Measurements from ENCODE around the gene MYO7A. TPM values are rescaled to one million over a fixed set of nuclear protein-coding genes. Genes with fewer than 3 reads are reported as not detected.

MYO7A gene
- total and polyA plus RNA-seq, 2 of the 8 experiments (the other 6 are each of a cell fraction or from before 2014, with no cell fraction given): 1.5 to 1.9 TPM

- TF ChIP-seq CHD7 (IDR thresholded peaks at IDR 0.05; ENCODE audit: insufficient replicate concordance, low read length) (no peak), CHD1 (IDR thresholded peaks at IDR 0.05; ENCODE audit: low read depth, low read length) (no peak), CREB1 (IDR thresholded peaks at IDR 0.05) (no peak)
Observed at GRCh38 chr11:77159937-77160495, 32.0 kb downstream of the MYO7A start (continued).
